GM12874 (cell line): ENCODE measurements around the gene LRRC40.

ENCODE experiments used
- CTCF ChIP-seq: IDR thresholded peaks from 2 replicates; pipeline ENCODE4 v1.5.1; 2011; ENCODE audit warnings: low read depth, mild to moderate bottlenecking, control low read depth, low read length, moderate library complexity; ENCODE audit not compliant: insufficient read depth

LRRC40 gene

GRCh38 chr1:70205434-70206118 lies at the start of gene LRRC40:
Gene LRRC40 (minus strand): TSS chr1:70205579. CDS start chr1:70205540, 39 bp downstream.
- TF ChIP-seq CTCF: no peak

GRCh38 chr1:70248729-70249128 lies 43.4 kb upstream of the LRRC40 start:
- TF ChIP-seq CTCF: no peak

GRCh38 chr1:70247768-70248167 lies 42.4 kb upstream of the LRRC40 start:
- TF ChIP-seq CTCF: no peak

GRCh38 chr1:70247122-70247521 lies 41.7 kb upstream of the LRRC40 start:
- no peak for TF ChIP-seq CTCF

- TF ChIP-seq CTCF: no peak
Measured at GRCh38 chr1:70239940-70240339, 34.6 kb upstream of the LRRC40 start.

GRCh38 chr1:70234733-70235132 lies 29.4 kb upstream of the LRRC40 start:
- no peak for TF ChIP-seq CTCF

GRCh38 chr1:70231475-70231874 lies 26.1 kb upstream of the LRRC40 start:
- no peak for TF ChIP-seq CTCF
